H1 (cell line): Measurements from ENCODE around the gene SSPN. TPM values are rescaled to one million over a fixed set of nuclear protein-coding genes. Genes with fewer than 3 reads are reported as not detected.
A peak's percentile ranks its signal among the peaks of the same experiment; 100 is the strongest.

Experiments used
- CTCF ChIA-PET: fragments of 300-600 bp; sonication (Branson Sonifier 250); formaldehyde crosslinking; loops from one replicate; lab custom pipeline; 2021; ENCODE audit not compliant: partially characterized antibody; lab: Charles Lee
- POLR2A ChIA-PET: fragments of 300-600 bp; sonication (Branson Sonifier 250); formaldehyde crosslinking; loops from one replicate; lab custom pipeline; 2021; ENCODE audit warnings: inconsistent platforms; ENCODE audit not compliant: partially characterized antibody; lab: Charles Lee
- DNase-seq, 2 experiments: peaks; one replicate each; pipeline versions ENCODE4 v3.0.0 to v3.0.0-alpha.2; 2010 to 2022; ENCODE audit warnings: low spot score in 2 of 2, low read depth in 1 of 2, mixed read lengths in 1 of 2
- FAIRE-seq: peaks from 2 replicates; lab custom pipeline; 2011; peaks lifted over from hg19 to GRCh38; lab: Jason Lieb, UNC
- H2AFZ ChIP-seq: 2 replicates; pipeline ENCODE4 v1.8.1; 2012; ENCODE audit warnings: low read length, inconsistent platforms
- H2AK5ac ChIP-seq: 2 replicates; pipeline ENCODE4 v1.6.1; 2013; ENCODE audit warnings: low read depth, low read length
- H2BK120ac ChIP-seq: replicated peaks from 2 replicates; pipeline ENCODE3; 2013; ENCODE audit warnings: low read depth, low read length, inconsistent platforms
- H2BK12ac ChIP-seq: 2 replicates; pipeline ENCODE4 v1.6.1; 2013; ENCODE audit warnings: low read depth, low read length
- H2BK15ac ChIP-seq: 2 replicates; pipeline ENCODE4 v1.6.1; 2013; ENCODE audit warnings: low read length
- H2BK20ac ChIP-seq: 2 replicates; pipeline ENCODE4 v1.6.1; 2013; ENCODE audit warnings: low read length
- H2BK5ac ChIP-seq: 2 replicates; pipeline ENCODE4 v1.6.1; 2013; ENCODE audit warnings: low read depth, low read length
- H3K14ac ChIP-seq: 2 replicates; pipeline ENCODE4 v1.6.1; 2013; ENCODE audit warnings: inconsistent platforms; ENCODE audit not compliant: insufficient read length
- H3K18ac ChIP-seq: 2 replicates; pipeline ENCODE4 v1.6.1; 2013; ENCODE audit warnings: low read length; ENCODE audit errors: extremely low read depth
- H3K23ac ChIP-seq: 2 replicates; pipeline ENCODE4 v1.6.1; 2013; ENCODE audit warnings: inconsistent platforms; ENCODE audit not compliant: insufficient read length
- H3K23me2 ChIP-seq: 2 replicates; pipeline ENCODE4 v1.6.1; 2013; ENCODE audit warnings: low read depth, low read length
- H3K27ac ChIP-seq: 2 replicates; pipeline ENCODE4 v1.6.1; 2011; ENCODE audit warnings: low read depth, low read length, inconsistent platforms
- H3K27me3 ChIP-seq, 4 experiments: replicated peaks in 1 of 4; 1 replicate in 1 of 4; 2 replicates in 3 of 4; pipeline versions ENCODE4 v1.6.1 to v1.8.1; 2011 to 2013; ENCODE audit warnings: low read length in 3 of 4, mild to moderate bottlenecking in 3 of 4, inconsistent platforms in 2 of 4, mixed read lengths in 2 of 4, moderate library complexity in 1 of 4; ENCODE audit not compliant: control insufficient read depth in 3 of 4, insufficient read depth in 3 of 4; ENCODE audit errors: extremely low read depth in 1 of 4
- H3K36me3 ChIP-seq, 4 experiments: 2 replicates each; pipeline versions ENCODE4 v1.6.1 to v1.8.1; 2011 to 2013; ENCODE audit warnings: mild to moderate bottlenecking in 4 of 4, low read length in 3 of 4, moderate library complexity in 2 of 4, control low read depth in 1 of 4, inconsistent platforms in 1 of 4; ENCODE audit not compliant: insufficient read depth in 4 of 4, control insufficient read depth in 2 of 4
- H3K4ac ChIP-seq: replicated peaks from 2 replicates; pipeline ENCODE3; 2013; ENCODE audit warnings: low read length, low read depth, mixed read lengths, inconsistent platforms; ENCODE audit not compliant: insufficient read length
- H3K4me1 ChIP-seq, 4 experiments: replicated peaks in 1 of 4; 1 replicate in 1 of 4; 2 replicates in 3 of 4; pipeline versions ENCODE4 v1.6.1 to v1.8.1; 2011 to 2013; ENCODE audit warnings: low read length in 3 of 4, inconsistent platforms in 2 of 4, mixed read lengths in 1 of 4; ENCODE audit not compliant: insufficient read depth in 4 of 4, control insufficient read depth in 3 of 4
- H3K4me2 ChIP-seq, 2 experiments: 2 replicates each; pipeline versions ENCODE4 v1.6.1 to v1.8.1; 2011 to 2013; ENCODE audit warnings: low read depth in 2 of 2, low read length in 2 of 2, control low read depth in 1 of 2, inconsistent platforms in 1 of 2, mild to moderate bottlenecking in 1 of 2; ENCODE audit not compliant: insufficient read depth in 1 of 2
- H3K4me3 ChIP-seq, 4 experiments: fragments of 200-600, 300-600 bp in 1 of 4; sonication (generic), shearing (Covaris generic), sonication (Bioruptor Twin) in 1 of 4; 2 replicates each; pipeline versions ENCODE4 v1.5.1 to v1.8.1; 2011 to 2016; ENCODE audit warnings: low read length in 4 of 4, low read depth in 3 of 4, control low read depth in 2 of 4, inconsistent platforms in 2 of 4, mild to moderate bottlenecking in 2 of 4, mixed read lengths in 1 of 4, moderate library complexity in 1 of 4; ENCODE audit not compliant: insufficient read depth in 2 of 4; ENCODE audit errors: extremely low read depth in 1 of 4
- H3K56ac ChIP-seq: replicated peaks from 2 replicates; pipeline ENCODE3; 2013; ENCODE audit warnings: low read depth, mild to moderate bottlenecking, mixed read lengths, low read length, inconsistent platforms; ENCODE audit not compliant: insufficient read length
- H3K79me1 ChIP-seq: 2 replicates; pipeline ENCODE4 v1.6.1; 2013; ENCODE audit warnings: low read depth, low read length, control low read depth
- H3K79me2 ChIP-seq, 2 experiments: 2 replicates each; pipeline versions ENCODE4 v1.6.1 to v1.8.1; 2012 to 2013; ENCODE audit warnings: low read length in 2 of 2, mild to moderate bottlenecking in 2 of 2, inconsistent platforms in 1 of 2; ENCODE audit not compliant: insufficient read depth in 2 of 2, control insufficient read depth in 1 of 2
- H3K9ac ChIP-seq, 4 experiments: replicated peaks in 1 of 4; 1 replicate in 1 of 4; 2 replicates in 3 of 4; pipeline versions ENCODE4 v1.6.1 to v1.8.1; 2011 to 2013; ENCODE audit warnings: low read depth in 3 of 4, low read length in 3 of 4, control low read depth in 2 of 4, mild to moderate bottlenecking in 2 of 4, moderate library complexity in 2 of 4, inconsistent platforms in 1 of 4; ENCODE audit errors: extremely low read depth in 1 of 4
- H3K9me3 ChIP-seq, 2 experiments: 2 replicates each; pipeline versions ENCODE4 v1.6.1 to v1.8.1; 2012 to 2013; ENCODE audit warnings: mild to moderate bottlenecking in 2 of 2, moderate library complexity in 2 of 2, control low read depth in 1 of 2, inconsistent platforms in 1 of 2, low read depth in 1 of 2, low read length in 1 of 2, mixed read lengths in 1 of 2; ENCODE audit not compliant: insufficient read depth in 2 of 2
- H4K20me1 ChIP-seq, 2 experiments: replicated peaks in 1 of 2; 2 replicates each; pipeline versions ENCODE3 to v1.8.1; 2011 to 2013; ENCODE audit warnings: inconsistent platforms in 2 of 2, low read length in 2 of 2, mild to moderate bottlenecking in 1 of 2; ENCODE audit not compliant: insufficient read depth in 2 of 2, control insufficient read depth in 1 of 2
- H4K5ac ChIP-seq: 2 replicates; pipeline ENCODE4 v1.6.1; 2013; ENCODE audit warnings: low read length, low read depth, mixed read lengths, inconsistent platforms; ENCODE audit not compliant: insufficient read length
- H4K8ac ChIP-seq: 2 replicates; pipeline ENCODE4 v1.8.0; 2013; ENCODE audit warnings: mild to moderate bottlenecking, moderate library complexity, low read length, inconsistent platforms; ENCODE audit not compliant: insufficient read depth; ENCODE audit errors: extremely low read depth
- H4K91ac ChIP-seq: replicated peaks from 2 replicates; pipeline ENCODE3; 2013; ENCODE audit warnings: low read length, mixed read lengths, inconsistent platforms; ENCODE audit not compliant: insufficient read length
- RAD21 ChIP-seq, 2 experiments: IDR thresholded peaks in 1 of 2; conservative IDR thresholded peaks in 1 of 2; 2 replicates each; pipeline ENCODE4 v1.6.1; 2011; ENCODE audit warnings: low read depth in 2 of 2, low read length in 2 of 2, improper control_type of control experiment in 1 of 2, inconsistent platforms in 1 of 2, mild to moderate bottlenecking in 1 of 2, moderate library complexity in 1 of 2
- TBP ChIP-seq: IDR thresholded peaks from 2 replicates; pipeline ENCODE4 v1.6.1; 2011; ENCODE audit warnings: low read depth, low read length, improper control_type of control experiment
- WGBS, 2 experiments: shearing (Covaris generic) in 1 of 2; methylation state at CpG; one replicate each; pipeline versions ENCODE4 v1.1.6 to v1.1.7; 2013 to 2015; ENCODE audit warnings: low lambda C conversion rate in 2 of 2, mixed read lengths in 2 of 2, inconsistent platforms in 1 of 2, low coverage in 1 of 2, missing lambda C conversion rate in 1 of 2; ENCODE audit not compliant: insufficient replicate concordance in 2 of 2, insufficient coverage in 1 of 2, insufficient read length in 1 of 2; ENCODE audit errors: extremely low coverage in 1 of 2, missing lambda C conversion rate in 1 of 2; 5-methylcytosine and 5-hydroxymethylcytosine counted together
- polyA plus RNA-seq, 7 experiments: library from polyadenylated mRNA; depleted of rRNA in 3 of 7; stranded (reverse) in 5 of 7; unstranded in 2 of 7; fragments of >200 nt in 5 of 7; fragments of 200-250 nt in 2 of 7; gene quantifications; 1 replicate in 5 of 7; 2 replicates in 1 of 7; 4 replicates in 1 of 7; pipeline versions ENCODE4 v1.2.1 to v1.2.3, GENCODE V29; 2011 to 2013; ENCODE audit warnings: missing spikeins in 2 of 7, mixed read lengths in 2 of 7
- total RNA-seq: library from RNA; stranded (reverse); fragmentation: NEBNext Ultra II Directional; extraction: Animal tissue kit (Norgen Biotek cat#: 25700); gene quantifications from 2 replicates; pipeline ENCODE4 v1.2.1, GENCODE V29; 2021

The SSPN gene
- total and polyA plus RNA-seq, 2 of the 8 experiments (the other 6 are each of a cell fraction or from before 2014, with no cell fraction given): 0.86 to 1.8 TPM

- H2AK5ac ChIP-seq: no peak overlapping the region
- CTCF ChIA-PET: interaction anchor here (0.6 to 1.4 kb wide), 10 partner anchors 9 to 182 kb away, joined by 3 to 7 read pairs (median 4); no protein-coding TSS in a partner anchor
- H4K8ac ChIP-seq: no peak overlapping the region
- no peak overlapping the region for H2BK5ac ChIP-seq
- no peak overlapping the region for H3K14ac ChIP-seq
- WGBS, 2 experiments: 90% methylated on average over 5 of the region's 5 CpGs; no CpG with 5 or more reads in 1 of the 2 experiments
- H3K27ac ChIP-seq: no peak overlapping the region
- no peaks in the 10 kb centered on the region for H3K27me3 ChIP-seq
- no peaks in the 10 kb centered on the region for H4K20me1 ChIP-seq
- H3K4me2 ChIP-seq: no peak overlapping the region
- no peak overlapping the region for H3K4me3 ChIP-seq
- H4K91ac ChIP-seq: no peak overlapping the region
- TF ChIP-seq RAD21 (IDR thresholded peaks at IDR 0.05 in 1 of 2, conservative IDR thresholded peaks at IDR 0.05 in 1 of 2; ENCODE audit: low read depth in 2 of 2, low read length in 2 of 2): peak in 1 of 2 experiments; percentile 21; a peak in 1 of 4 replicates
- TF ChIP-seq TBP: no peak
- POLR2A ChIA-PET: no interaction called here
- DNase-seq: no peak
- H3K79me2 ChIP-seq: no peaks in the 10 kb centered on the region
- H2BK120ac ChIP-seq: no peak overlapping the region
- no peak overlapping the region for H2BK20ac ChIP-seq
- H2BK12ac ChIP-seq: no peak overlapping the region
- H3K9ac ChIP-seq: no peak overlapping the region
- H2AFZ ChIP-seq: no peak overlapping the region
- H3K18ac ChIP-seq: no peak overlapping the region
- no peak overlapping the region for H3K4ac ChIP-seq
- no peaks in the 10 kb centered on the region for H3K23me2 ChIP-seq
- H4K5ac ChIP-seq: no peak overlapping the region
- H3K56ac ChIP-seq: no peak overlapping the region
- no peaks in the 10 kb centered on the region for H3K4me1 ChIP-seq
- no peaks in the 10 kb centered on the region for H3K36me3 ChIP-seq
- H3K79me1 ChIP-seq: no peaks in the 10 kb centered on the region
- H2BK15ac ChIP-seq: no peak overlapping the region
- FAIRE-seq: no peak
- no peaks in the 10 kb centered on the region for H3K9me3 ChIP-seq
- H3K23ac ChIP-seq: no peak overlapping the region
These were observed 41.8 kb upstream of the SSPN start for GRCh38 chr12:26153421-26154154.
